ENCODE results near the gene CCM2L.

Gene CCM2L

DNA sequence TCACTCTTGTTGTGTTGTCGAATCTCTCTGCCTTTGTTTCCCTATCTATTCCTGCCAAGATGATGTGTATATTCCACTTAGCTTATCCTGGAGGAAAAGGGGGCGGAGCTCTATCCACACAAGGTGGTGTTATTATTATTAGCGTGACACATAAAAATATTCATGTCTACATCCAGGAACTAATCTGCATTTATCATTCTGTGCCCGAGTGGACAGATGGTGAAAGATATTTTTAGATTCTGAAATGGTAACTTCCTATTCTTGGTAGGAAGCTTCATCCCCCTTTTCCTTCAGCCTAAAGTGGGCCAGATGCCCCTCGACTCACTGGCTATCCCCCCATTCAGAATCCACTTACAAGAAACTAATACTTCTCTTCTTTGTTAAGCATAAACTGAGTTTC lies 40.2 kb upstream of the CCM2L start:
- WGBS (ENCODE audit: insufficient coverage), result 25% methylated on average over 1 of the region's 5 CpGs
- Histone ChIP-seq H3K9me3 (ENCODE audit: control extremely low read depth in 1 of 5, control insufficient read depth in 4 of 5, insufficient read depth in 2 of 5, low read depth in 1 of 5, low read length in 4 of 5) (no peaks in the 10 kb centered on the region), H3K27me3 (replicated peaks in 2 of 5; ENCODE audit: control insufficient read depth in 4 of 5, insufficient read depth in 5 of 5, low read length in 4 of 5) (peaks cover 2 to 55% (median 33%) of the 10 kb centered on the region in 5 experiments), H3K27ac (ENCODE audit: insufficient read depth in 1 of 2, low read depth in 1 of 2, low read length in 2 of 2, poor library complexity in 1 of 2, severe bottlenecking in 2 of 2) (no peak overlapping the region), H3K36me3 (ENCODE audit: control insufficient read depth in 4 of 4, insufficient read depth in 4 of 4, low read length in 3 of 4) (no peaks in the 10 kb centered on the region), H3K4me3 (ENCODE audit: control insufficient read depth in 1 of 7, extremely low read depth in 1 of 7, insufficient read depth in 4 of 7, low read depth in 2 of 7, low read length in 6 of 7) (no peak overlapping the region), H3K4me1 (ENCODE audit: control extremely low read depth in 1 of 4, control insufficient read depth in 4 of 4, insufficient read depth in 4 of 4, low read length in 3 of 4) (peaks cover 0 to 12% (median 11%) of the 10 kb centered on the region in 4 experiments)
- POLR2A ChIA-PET, result interaction anchor here (0.6 kb wide), 1 partner anchor 65 kb away, joined by 3 read pairs; no protein-coding TSS in a partner anchor
- no peak for DNase-seq
- CTCF ChIA-PET, result interaction anchor here (1.0 to 2.5 kb wide), 11 partner anchors 13 to 166 kb away, joined by 3 to 8 read pairs (median 4); partner anchors contain the start of gene PDRG1

DNA sequence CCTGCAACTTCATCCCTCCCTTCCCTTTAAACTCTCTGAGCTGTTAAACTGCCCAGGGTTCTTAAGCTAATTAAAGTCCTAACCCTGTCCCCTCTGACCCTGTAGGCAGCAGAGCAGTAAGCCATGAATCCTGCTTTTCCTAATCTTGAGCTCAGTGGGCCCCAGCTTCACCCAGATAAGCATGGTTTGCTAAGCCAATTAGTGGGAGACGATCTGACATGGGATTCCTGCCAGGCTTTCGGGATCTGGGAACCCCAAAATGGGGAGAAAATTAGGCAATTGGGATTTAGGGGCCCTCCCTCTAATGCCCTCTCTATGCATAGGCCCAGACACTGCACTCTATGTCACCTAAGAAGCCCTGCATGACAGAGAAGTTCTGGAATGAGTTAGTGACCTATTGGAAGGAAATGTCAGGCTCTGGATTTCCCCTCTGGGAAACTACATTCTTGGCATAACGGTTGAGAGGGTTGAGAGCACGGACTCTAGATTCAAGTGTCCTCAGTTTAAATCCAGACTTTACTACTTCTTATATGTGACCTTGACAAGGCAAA lies 37.7 kb upstream of the CCM2L start:
- ChIA-PET CTCF (interaction anchor here (0.9 to 1.5 kb wide), 4 partner anchors 9 to 150 kb away, joined by 3 to 5 read pairs (median 3); no protein-coding TSS in a partner anchor), POLR2A (no interaction called here)
- H3K36me3 ChIP-seq (ENCODE audit: control insufficient read depth in 4 of 4, insufficient read depth in 4 of 4, low read length in 3 of 4), result no peaks in the 10 kb centered on the region
- WGBS (ENCODE audit: insufficient coverage), result 50% methylated on average over 1 of the region's 4 CpGs
- H3K27me3 ChIP-seq (replicated peaks in 2 of 5; ENCODE audit: control insufficient read depth in 4 of 5, insufficient read depth in 5 of 5, low read length in 4 of 5), result peaks cover 2 to 36% (median 19%) of the 10 kb centered on the region in 5 experiments
- H3K9me3 ChIP-seq (ENCODE audit: control extremely low read depth in 1 of 5, control insufficient read depth in 4 of 5, insufficient read depth in 2 of 5, low read depth in 1 of 5, low read length in 4 of 5), result no peaks in the 10 kb centered on the region
- H3K4me1 ChIP-seq (ENCODE audit: control extremely low read depth in 1 of 4, control insufficient read depth in 4 of 4, insufficient read depth in 4 of 4, low read length in 3 of 4), result peaks cover 0 to 10% (median 8%) of the 10 kb centered on the region in 4 experiments
- no peak overlapping the region for H3K27ac ChIP-seq (ENCODE audit: insufficient read depth in 1 of 2, low read depth in 1 of 2, low read length in 2 of 2, poor library complexity in 1 of 2, severe bottlenecking in 2 of 2)
- no peak overlapping the region for H3K4me3 ChIP-seq (ENCODE audit: control insufficient read depth in 1 of 7, extremely low read depth in 1 of 7, insufficient read depth in 4 of 7, low read depth in 2 of 7, low read length in 6 of 7)
- DNase-seq, result no peak

DNA sequence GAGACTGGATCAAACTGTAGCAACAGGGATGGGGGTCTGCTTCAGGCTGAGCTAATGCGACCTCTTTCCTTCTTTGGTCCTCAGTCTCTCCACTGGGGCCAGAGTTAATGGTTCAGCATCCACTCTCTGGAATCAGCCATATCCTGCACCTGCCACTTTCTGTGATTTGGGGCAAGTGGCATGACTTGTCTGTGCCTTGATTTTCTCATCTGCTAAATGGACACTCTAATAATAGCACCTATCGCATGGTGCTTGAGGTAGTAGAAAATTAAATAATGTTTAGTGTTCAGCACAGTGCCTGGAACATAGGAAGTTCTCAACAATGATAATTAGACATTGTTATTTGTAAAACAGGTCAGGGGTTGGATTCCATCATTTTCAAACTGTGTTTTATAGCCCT lies 35.9 kb upstream of the CCM2L start:
- Histone ChIP-seq H3K36me3 (ENCODE audit: control insufficient read depth in 4 of 4, insufficient read depth in 4 of 4, low read length in 3 of 4) (no peaks in the 10 kb centered on the region), H3K4me1 (ENCODE audit: control extremely low read depth in 1 of 4, control insufficient read depth in 4 of 4, insufficient read depth in 4 of 4, low read length in 3 of 4) (no peaks in the 10 kb centered on the region), H3K27me3 (replicated peaks in 2 of 5; ENCODE audit: control insufficient read depth in 4 of 5, insufficient read depth in 5 of 5, low read length in 4 of 5) (peaks cover 2 to 28% (median 15%) of the 10 kb centered on the region in 5 experiments), H3K4me3 (ENCODE audit: control insufficient read depth in 1 of 7, extremely low read depth in 1 of 7, insufficient read depth in 4 of 7, low read depth in 2 of 7, low read length in 6 of 7) (no peak overlapping the region), H3K9me3 (ENCODE audit: control extremely low read depth in 1 of 5, control insufficient read depth in 4 of 5, insufficient read depth in 2 of 5, low read depth in 1 of 5, low read length in 4 of 5) (no peaks in the 10 kb centered on the region), H3K27ac (ENCODE audit: insufficient read depth in 1 of 2, low read depth in 1 of 2, low read length in 2 of 2, poor library complexity in 1 of 2, severe bottlenecking in 2 of 2) (no peak overlapping the region)
- ChIA-PET CTCF (interaction anchor here (1.4 kb wide), 1 partner anchor 14 kb away, joined by 4 read pairs; no protein-coding TSS in a partner anchor), POLR2A (no interaction called here)
- no peak for DNase-seq
- 100% methylated on average over 1 of the region's 2 CpGs for WGBS (ENCODE audit: insufficient coverage)

DNA sequence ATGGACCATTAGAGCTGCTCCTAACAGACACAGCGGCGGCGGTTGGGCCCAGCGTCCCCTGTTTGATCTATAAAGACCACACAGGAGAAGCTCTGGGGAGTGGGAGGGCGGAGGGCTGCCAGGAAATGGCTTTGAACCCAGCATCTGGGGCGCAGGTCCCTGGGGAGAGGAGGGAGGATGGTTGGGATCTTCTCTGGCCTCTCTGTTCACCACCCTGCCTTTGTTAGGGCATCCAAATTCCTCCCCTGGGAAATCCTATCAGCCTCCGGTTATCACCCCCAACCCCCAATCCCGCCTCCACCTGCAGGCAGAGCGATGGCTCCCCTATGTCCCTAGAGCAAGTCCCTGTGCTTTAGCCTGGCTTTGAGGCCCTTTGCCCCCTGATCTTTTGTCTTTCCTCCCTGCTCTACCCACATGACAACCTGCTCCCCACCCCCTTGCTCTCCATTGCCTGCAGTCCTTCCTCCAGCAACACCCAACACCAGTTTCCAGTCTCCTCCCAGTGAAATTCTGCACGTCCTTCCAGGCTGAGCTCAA lies 35.2 kb upstream of the CCM2L start:
- Histone ChIP-seq H3K4me3 (ENCODE audit: control insufficient read depth in 1 of 7, extremely low read depth in 1 of 7, insufficient read depth in 4 of 7, low read depth in 2 of 7, low read length in 6 of 7) (no peak overlapping the region), H3K4me1 (ENCODE audit: control extremely low read depth in 1 of 4, control insufficient read depth in 4 of 4, insufficient read depth in 4 of 4, low read length in 3 of 4) (no peaks in the 10 kb centered on the region), H3K27me3 (replicated peaks in 2 of 5; ENCODE audit: control insufficient read depth in 4 of 5, insufficient read depth in 5 of 5, low read length in 4 of 5) (peaks cover under 1 to 21% (median 15%) of the 10 kb centered on the region in 5 experiments), H3K27ac (ENCODE audit: insufficient read depth in 1 of 2, low read depth in 1 of 2, low read length in 2 of 2, poor library complexity in 1 of 2, severe bottlenecking in 2 of 2) (no peak overlapping the region), H3K36me3 (ENCODE audit: control insufficient read depth in 4 of 4, insufficient read depth in 4 of 4, low read length in 3 of 4) (no peaks in the 10 kb centered on the region), H3K9me3 (ENCODE audit: control extremely low read depth in 1 of 5, control insufficient read depth in 4 of 5, insufficient read depth in 2 of 5, low read depth in 1 of 5, low read length in 4 of 5) (no peaks in the 10 kb centered on the region)
- 81% methylated on average over 6 of the region's 10 CpGs for WGBS (ENCODE audit: insufficient coverage)
- ChIA-PET CTCF (interaction anchor here (1.1 to 1.4 kb wide), 2 partner anchors 10 to 15 kb away, joined by 3 to 4 read pairs; no protein-coding TSS in a partner anchor), POLR2A (no interaction called here)
- no peak for DNase-seq

DNA sequence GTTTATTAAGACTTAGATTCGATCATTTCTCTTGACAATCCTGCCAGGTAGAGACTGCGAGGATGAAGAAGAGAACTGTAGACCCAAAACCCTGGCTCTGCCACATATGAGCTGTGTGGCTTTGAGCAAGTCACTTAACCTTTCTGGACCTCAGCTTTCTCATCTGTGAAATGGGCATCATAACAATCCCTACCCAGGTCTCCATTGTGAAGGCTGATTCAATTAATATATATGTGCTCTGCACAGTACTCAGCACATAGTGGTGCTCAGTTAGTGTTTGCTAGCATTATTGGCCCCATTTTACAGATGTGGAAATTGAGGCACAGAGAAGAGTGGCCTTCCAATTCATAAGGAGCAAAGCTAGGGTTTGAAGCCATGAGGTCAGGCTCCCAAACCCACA lies 34.4 kb upstream of the CCM2L start:
- CTCF ChIA-PET, result interaction anchor here (1.1 kb wide), 1 partner anchor 9 kb away, joined by 3 read pairs; no protein-coding TSS in a partner anchor
- no peak overlapping the region for H3K27ac ChIP-seq (ENCODE audit: insufficient read depth in 1 of 2, low read depth in 1 of 2, low read length in 2 of 2, poor library complexity in 1 of 2, severe bottlenecking in 2 of 2)

DNA sequence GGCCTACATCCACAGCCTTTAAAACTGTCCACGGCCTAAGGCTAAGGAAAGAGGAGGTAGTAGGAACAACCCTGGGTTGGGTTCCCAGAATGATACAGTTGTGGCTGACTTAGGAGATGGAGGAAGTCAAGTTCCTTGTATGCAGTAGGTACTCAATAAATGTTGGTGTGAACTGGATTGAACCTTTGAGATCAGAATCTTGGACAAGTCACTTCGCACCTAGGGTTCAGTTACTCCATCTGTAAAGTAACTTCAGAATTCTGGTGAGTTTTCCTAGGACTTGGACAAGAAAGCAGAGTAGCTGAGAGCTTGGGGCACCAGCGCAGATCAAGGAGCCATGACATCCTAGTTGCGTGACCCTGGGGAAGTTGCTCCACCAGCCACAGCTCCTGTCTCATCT lies 33.2 kb upstream of the CCM2L start:
- Histone ChIP-seq H3K4me3 (ENCODE audit: control insufficient read depth in 1 of 7, extremely low read depth in 1 of 7, insufficient read depth in 4 of 7, low read depth in 2 of 7, low read length in 6 of 7) (no peak overlapping the region), H3K27me3 (replicated peaks in 2 of 5; ENCODE audit: control insufficient read depth in 4 of 5, insufficient read depth in 5 of 5, low read length in 4 of 5) (peaks cover 0 to 8% (median 3%) of the 10 kb centered on the region in 5 experiments), H3K36me3 (ENCODE audit: control insufficient read depth in 4 of 4, insufficient read depth in 4 of 4, low read length in 3 of 4) (no peaks in the 10 kb centered on the region), H3K4me1 (ENCODE audit: control extremely low read depth in 1 of 4, control insufficient read depth in 4 of 4, insufficient read depth in 4 of 4, low read length in 3 of 4) (no peaks in the 10 kb centered on the region), H3K27ac (ENCODE audit: insufficient read depth in 1 of 2, low read depth in 1 of 2, low read length in 2 of 2, poor library complexity in 1 of 2, severe bottlenecking in 2 of 2) (no peak overlapping the region), H3K9me3 (ENCODE audit: control extremely low read depth in 1 of 5, control insufficient read depth in 4 of 5, insufficient read depth in 2 of 5, low read depth in 1 of 5, low read length in 4 of 5) (no peaks in the 10 kb centered on the region)
- no peak for DNase-seq
- ChIA-PET CTCF (interaction anchor here (1.6 to 1.8 kb wide), 2 partner anchors 8 to 48 kb away, joined by 3 to 5 read pairs; no protein-coding TSS in a partner anchor), POLR2A (no interaction called here)
- 88% methylated on average over 2 of the region's 4 CpGs for WGBS (ENCODE audit: insufficient coverage)

More for the DNA sequence above, 34.4 kb upstream of the CCM2L start:
- no peak for DNase-seq
- Histone ChIP-seq H3K4me3 (ENCODE audit: control insufficient read depth in 1 of 7, extremely low read depth in 1 of 7, insufficient read depth in 4 of 7, low read depth in 2 of 7, low read length in 6 of 7) (no peak overlapping the region), H3K36me3 (ENCODE audit: control insufficient read depth in 4 of 4, insufficient read depth in 4 of 4, low read length in 3 of 4) (no peaks in the 10 kb centered on the region), H3K4me1 (ENCODE audit: control extremely low read depth in 1 of 4, control insufficient read depth in 4 of 4, insufficient read depth in 4 of 4, low read length in 3 of 4) (no peaks in the 10 kb centered on the region), H3K27me3 (replicated peaks in 2 of 5; ENCODE audit: control insufficient read depth in 4 of 5, insufficient read depth in 5 of 5, low read length in 4 of 5) (peaks cover 0 to 14% (median 8%) of the 10 kb centered on the region in 5 experiments), H3K9me3 (ENCODE audit: control extremely low read depth in 1 of 5, control insufficient read depth in 4 of 5, insufficient read depth in 2 of 5, low read depth in 1 of 5, low read length in 4 of 5) (no peaks in the 10 kb centered on the region)
- WGBS (ENCODE audit: insufficient coverage), result 100% methylated on average over 1 of the region's 2 CpGs
- POLR2A ChIA-PET, result no interaction called here

DNA sequence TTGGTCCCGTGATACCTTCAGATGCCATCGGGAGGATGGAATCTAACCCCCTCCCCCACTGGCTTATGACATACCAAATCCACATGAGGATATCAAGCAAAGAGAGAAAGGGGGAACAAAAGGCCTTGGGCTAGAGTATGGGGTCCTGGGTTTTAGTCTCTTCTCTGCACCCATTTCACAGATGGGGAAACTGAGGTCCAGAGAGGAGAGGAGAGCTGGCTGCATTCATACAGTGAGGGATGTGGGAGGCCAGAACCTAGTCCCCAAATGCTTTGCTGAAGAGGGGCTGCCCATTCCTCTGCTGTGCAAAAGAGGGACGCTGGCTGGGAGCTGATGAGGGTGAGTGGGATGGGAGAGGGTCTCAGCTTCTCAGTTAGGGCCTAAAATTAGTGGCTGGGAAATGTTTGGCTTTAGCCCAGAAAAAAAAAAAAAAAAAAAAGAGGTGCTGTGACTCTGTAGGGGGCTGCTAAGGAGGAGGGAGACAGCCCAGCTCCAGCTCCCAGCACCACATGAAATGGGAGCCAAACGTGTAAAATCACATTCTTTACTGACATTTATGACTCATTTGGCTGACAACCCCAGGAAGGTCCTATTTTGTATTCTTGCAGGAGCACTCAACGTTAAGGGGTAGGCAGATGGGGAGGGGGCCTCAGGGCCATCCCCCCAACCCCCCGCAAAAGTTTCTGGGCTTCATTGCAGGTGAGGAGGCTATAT lies 30.4 kb upstream of the CCM2L start:
- H3K27me3 ChIP-seq (replicated peaks in 2 of 5; ENCODE audit: control insufficient read depth in 4 of 5, insufficient read depth in 5 of 5, low read length in 4 of 5), result peaks cover 0 to 5% (median 2%) of the 10 kb centered on the region in 5 experiments
- ChIA-PET CTCF (interaction anchor here (1.3 kb wide), 1 partner anchor 25 kb away, joined by 3 read pairs; no protein-coding TSS in a partner anchor), POLR2A (no interaction called here)
- H3K9me3 ChIP-seq (ENCODE audit: control extremely low read depth in 1 of 5, control insufficient read depth in 4 of 5, insufficient read depth in 2 of 5, low read depth in 1 of 5, low read length in 4 of 5), result no peaks in the 10 kb centered on the region
- no peak for DNase-seq
- no peak overlapping the region for H3K4me3 ChIP-seq (ENCODE audit: control insufficient read depth in 1 of 7, extremely low read depth in 1 of 7, insufficient read depth in 4 of 7, low read depth in 2 of 7, low read length in 6 of 7)
- no peak overlapping the region for H3K27ac ChIP-seq (ENCODE audit: insufficient read depth in 1 of 2, low read depth in 1 of 2, low read length in 2 of 2, poor library complexity in 1 of 2, severe bottlenecking in 2 of 2)
- no peaks in the 10 kb centered on the region for H3K4me1 ChIP-seq (ENCODE audit: control extremely low read depth in 1 of 4, control insufficient read depth in 4 of 4, insufficient read depth in 4 of 4, low read length in 3 of 4)
- H3K36me3 ChIP-seq (ENCODE audit: control insufficient read depth in 4 of 4, insufficient read depth in 4 of 4, low read length in 3 of 4), result no peaks in the 10 kb centered on the region
- 58% methylated on average over 3 of the region's 6 CpGs for WGBS (ENCODE audit: insufficient coverage)

All from common myeloid progenitor, CD34-positive (primary cell).